HG03439 (cell line): ENCODE measurements around the gene ZRANB3.

Experiments
- ATAC-seq: cut with Tn5 transposase; IDR thresholded peaks from one replicate; pipeline ENCODE4 v1.9.1; 2021; ENCODE audit warnings: mild to moderate bottlenecking, moderate library complexity; ENCODE audit not compliant: unreplicated experiment

Gene ZRANB3

DNA sequence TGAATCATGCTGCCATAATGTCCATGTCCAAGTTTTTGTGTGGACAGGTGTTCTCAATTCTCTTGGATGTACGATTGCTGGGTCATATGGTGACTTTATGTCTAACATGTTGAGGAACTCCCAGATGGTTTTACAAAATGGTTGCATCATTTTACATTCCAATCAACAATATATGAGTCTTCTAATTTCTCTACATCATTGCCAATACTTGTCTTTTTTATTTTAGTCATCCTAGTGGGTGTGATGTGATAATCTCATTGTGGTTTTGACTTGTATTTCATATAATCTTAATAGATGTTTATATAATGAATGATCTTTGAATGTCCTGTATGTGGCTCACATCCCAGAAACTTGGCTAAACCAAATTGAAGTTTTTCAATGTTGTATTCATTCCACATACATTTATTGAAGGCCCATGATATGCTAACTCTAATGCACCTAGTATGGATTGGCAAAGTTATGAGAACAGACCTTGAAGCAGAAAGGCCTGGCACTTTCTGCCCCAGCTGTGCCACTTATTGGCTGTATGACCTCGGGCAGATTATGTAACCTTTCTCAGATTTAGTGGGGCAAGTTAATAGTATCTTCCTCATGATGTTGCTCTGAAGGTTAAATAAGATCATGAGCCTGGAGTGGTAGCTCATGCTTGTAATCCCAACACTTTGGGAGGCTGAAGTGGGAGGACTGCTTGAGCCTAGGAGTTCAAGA is 273.5 kb downstream of the ZRANB3 start:
- ATAC-seq = no peak

DNA sequence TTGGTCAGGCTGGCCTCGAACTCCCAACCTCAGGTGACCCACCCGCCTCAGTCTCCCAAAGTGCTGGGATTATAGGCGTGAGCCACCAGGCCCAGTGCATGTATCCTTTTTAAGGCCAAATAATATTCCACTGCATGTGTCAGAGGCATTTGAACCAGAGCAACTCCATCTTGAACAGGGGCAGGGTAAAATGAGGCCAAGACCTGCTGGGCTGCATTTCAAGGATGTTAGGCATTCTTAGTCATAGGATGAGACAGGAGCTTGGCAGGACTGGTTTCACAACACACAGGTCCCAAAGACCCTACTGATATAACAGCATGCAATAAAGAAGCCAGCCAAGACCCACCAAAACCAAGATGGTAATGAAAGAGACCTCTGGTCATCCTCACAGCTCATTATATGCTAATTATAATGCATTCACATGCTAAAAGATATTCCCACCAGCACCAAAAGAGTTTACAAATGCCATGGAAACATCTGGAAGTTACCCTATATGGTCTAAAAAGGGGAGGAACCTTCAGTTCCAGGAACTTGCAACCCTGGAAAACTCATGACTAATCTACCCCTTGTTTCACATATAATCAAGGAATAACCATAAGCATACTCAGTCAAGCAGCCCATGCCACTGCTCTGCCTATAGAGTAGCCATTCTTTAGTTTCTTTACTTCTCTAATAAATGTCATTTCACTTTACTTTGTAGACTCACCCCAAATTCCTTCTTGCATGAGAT is 274.3 kb downstream of the ZRANB3 start:
- ATAC-seq = no peak

DNA sequence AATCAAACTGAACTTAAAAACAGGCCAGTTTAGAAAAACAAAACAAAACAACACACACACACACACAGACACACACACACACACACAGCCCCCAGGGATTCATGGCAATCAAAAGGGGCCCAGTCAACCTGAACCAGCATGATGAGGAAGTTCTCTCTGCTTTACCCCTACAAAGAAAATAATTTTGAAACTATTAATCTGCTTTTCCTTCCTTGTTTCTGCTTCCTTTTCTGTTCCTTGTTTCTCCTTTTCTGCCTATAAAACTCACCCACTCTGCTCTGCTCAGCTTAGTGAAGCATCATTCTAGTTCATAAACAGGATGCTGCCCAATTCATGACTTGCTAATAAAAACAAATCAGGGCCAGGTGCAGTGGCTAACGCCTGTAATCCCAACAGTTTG is 275.8 kb downstream of the ZRANB3 start:
- no peak for ATAC-seq

GRCh38 chr2:135252805-135253458 is 278.1 kb downstream of the ZRANB3 start:
- no peak for ATAC-seq

DNA sequence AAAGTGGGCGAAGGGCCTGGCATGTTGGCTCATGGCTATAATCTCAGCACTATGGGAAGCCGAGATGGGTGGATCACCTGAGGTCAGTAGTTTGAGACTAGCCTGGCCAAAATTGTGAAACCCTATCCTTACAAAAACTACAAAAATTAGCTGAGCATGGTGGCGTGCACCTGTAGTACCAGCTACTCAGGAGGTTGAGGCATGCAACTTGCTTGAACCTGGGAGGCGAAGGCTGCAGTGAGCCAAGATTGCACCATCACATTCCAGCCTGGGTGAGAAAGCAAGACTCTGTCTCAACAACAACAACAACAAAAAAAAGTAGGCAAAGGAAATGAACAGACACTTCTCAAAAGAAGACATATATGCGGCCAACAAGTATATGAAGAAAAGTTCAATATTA is 282.4 kb downstream of the ZRANB3 start:
- no peak for ATAC-seq

DNA sequence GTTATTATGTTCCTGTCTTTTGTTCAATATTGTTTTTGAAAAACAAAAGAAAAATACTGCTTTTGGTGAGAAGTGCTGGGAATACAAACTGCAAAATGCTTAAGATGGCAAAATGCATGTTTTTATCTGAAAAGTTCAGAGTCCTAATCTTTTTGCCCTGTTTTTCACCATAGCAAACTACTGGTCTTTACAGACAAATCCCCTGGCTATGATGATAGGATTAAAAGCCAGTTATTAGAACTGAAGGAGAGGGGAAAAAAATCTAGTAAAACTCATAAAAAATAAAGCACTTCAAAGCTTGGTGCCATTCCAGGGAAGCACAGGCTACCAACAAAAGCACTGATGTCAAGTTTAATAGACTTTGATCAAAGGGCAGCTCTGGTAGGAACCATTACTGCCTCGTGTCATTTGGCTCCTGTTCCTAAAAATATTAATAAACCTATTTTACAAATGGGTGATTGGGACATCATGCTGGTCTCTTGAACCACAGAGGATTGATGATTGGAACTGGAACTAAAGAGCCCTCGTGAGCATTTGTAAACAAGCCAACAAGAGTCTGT is 284.2 kb downstream of the ZRANB3 start:
- ATAC-seq = no peak

DNA sequence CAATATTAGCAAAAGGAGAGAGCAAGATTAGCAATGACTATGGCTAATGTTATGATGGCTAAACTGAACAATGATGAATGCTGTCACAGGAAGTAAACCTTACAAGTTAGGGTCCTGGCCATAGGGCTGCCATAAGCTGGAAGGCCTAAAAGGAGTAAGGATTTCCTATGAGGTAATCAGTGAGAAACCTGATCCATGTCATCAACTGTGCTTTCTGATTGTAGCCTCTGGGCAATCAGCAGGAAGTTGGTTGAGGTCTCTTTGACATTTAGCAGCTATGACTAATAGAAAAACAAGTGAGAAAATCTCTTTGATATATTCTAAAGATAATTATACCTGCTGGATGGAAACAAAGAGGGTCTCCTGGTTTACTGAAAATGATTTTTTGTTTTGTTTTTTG is 285.9 kb downstream of the ZRANB3 start:
- ATAC-seq = no peak

DNA sequence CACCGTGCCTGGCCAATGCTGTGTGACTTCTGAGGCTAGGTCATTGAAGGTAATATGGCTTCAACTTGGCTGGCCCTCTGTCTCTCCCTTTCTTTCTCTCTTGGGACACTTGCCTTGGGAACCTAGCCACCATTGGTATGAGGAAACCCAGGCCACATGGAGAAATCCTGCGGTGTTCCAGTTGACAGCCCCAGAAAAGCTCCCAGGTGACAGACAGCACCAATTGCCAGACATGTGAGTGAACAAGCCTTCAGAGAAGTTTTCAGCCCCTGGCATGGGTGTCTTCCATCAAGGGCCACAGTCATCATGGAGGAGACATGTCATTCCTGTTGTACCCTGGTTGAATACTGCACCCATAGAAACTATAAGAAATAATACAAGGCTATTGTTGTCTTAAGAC is 292.4 kb downstream of the ZRANB3 start:
- no peak for ATAC-seq

GRCh38 chr2:135230150-135230549 is 300.9 kb downstream of the ZRANB3 start:
- no peak for ATAC-seq

DNA sequence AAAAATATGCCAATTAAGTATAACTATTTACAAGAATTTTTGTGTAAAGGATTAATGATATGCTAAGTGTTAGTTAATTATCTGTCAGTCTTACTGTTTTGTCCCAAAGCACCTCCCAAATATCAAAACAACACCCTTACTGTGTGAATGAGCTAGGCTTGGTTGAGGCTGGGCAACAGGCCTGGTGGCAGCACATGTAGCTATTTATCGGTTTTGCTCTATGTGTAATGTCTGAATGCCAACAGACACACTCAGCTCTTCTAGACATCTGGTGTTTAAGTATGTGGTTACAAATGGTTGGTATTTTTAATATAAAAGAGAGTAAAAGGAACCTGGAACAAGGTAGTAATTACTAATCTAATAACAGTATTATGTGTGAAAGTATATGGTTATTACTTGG is 303.6 kb downstream of the ZRANB3 start:
- ATAC-seq = no peak

DNA sequence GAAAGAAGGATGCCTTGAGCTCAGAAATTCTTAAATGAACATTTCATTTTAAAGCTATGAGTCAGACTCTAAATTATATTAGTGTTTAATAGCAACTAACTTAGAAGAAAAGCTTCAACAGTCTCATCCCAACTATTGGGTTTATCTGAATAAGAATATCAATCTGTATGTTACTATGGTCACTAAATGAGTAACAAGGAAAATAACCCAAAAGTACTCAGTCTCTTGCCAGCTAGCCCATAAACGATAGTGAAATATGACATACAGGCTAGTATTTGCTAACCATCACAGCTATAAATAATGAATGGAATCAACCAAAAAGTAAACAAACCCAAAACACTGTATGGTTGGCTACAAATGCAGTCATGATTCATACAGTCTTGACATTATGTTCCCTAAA is 304.1 kb downstream of the ZRANB3 start:
- ATAC-seq = no peak

DNA sequence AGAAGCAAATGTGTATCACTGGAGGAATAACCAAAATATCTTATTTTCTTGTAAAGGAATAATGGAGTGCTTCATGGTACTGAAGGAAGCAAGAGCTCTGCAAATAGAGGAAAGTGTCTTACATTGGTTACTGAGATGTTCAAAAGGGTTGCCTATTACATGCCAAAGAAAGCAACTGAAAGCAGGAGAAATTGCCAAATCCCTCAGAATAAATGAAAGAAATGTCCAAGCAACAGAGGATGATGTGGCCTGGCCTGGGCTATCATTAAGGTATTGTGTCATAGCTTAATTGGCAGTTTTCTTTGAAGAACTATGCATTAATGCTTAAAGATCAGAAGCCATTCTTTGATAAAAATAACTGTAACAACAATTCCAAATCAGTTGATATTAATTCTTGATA is 305.2 kb downstream of the ZRANB3 start:
- no peak for ATAC-seq

DNA sequence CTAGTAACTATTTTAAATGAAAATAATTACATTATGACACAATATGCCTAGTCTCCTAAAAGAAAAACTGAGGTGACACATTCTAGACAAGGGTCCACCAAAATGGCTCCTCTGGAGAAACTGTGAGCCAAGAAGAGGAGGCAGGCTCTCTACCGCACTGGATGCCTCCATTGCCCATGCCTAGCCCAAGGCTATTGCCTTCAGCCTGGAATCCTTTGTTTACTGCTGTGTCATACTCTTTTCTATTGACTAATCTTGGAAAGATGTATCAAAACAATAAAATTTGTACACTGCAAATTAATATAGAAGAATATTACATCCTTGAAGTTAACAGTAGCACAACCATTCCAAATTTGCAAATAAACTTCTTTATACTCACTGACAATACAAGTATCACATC is 311.8 kb downstream of the ZRANB3 start:
- no peak for ATAC-seq

GRCh38 chr2:135218426-135218825 is 312.6 kb downstream of the ZRANB3 start:
- no peak for ATAC-seq

GRCh38 chr2:135212757-135213156 is 318.3 kb downstream of the ZRANB3 start:
- ATAC-seq = no peak

- ATAC-seq = no peak
These were observed 323.0 kb downstream of the ZRANB3 start for GRCh38 chr2:135208016-135208415.

DNA sequence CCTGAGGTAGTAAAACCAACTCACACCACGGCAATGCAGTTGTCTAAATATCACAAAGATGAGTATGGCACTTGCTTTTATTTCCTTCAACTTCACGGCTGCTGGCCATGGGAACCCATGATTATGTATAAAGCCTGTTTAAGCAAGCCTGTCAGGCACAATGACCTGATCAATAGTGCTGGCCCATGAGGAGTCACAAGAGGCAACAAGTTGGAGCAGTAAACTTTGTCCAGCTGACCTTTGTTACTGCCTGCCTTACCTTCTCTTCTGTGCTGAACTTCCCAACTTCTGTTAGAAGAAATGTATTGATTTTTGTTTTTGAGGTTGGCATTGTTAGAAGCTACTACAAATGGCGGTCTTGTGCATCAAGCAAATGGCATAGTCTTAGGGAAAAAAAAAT is 327.1 kb downstream of the ZRANB3 start:
- no peak for ATAC-seq

- no peak for ATAC-seq
These were observed 328.3 kb downstream of the ZRANB3 start for GRCh38 chr2:135202751-135203150.

DNA sequence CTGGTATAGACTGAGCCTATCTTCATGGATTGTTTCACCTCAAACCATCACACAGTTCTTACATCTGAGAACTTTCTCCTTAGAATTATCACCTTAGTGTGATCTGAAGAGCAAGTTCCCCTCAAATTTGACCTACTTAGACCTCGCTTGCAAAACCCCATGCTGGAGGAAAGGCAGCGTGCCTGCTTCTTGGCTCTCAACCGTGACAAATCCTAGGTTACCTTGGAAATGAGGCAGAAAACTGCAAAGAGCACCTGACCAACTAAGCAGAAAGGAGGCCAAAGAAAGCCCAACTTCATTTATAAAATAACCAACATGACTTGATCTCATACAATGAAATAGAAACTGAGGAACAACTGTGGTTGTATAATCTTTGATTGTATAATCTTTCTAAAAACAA is 332.5 kb downstream of the ZRANB3 start:
- ATAC-seq = no peak

GRCh38 chr2:135190799-135191198 is 340.2 kb downstream of the ZRANB3 start:
- ATAC-seq = no peak

DNA sequence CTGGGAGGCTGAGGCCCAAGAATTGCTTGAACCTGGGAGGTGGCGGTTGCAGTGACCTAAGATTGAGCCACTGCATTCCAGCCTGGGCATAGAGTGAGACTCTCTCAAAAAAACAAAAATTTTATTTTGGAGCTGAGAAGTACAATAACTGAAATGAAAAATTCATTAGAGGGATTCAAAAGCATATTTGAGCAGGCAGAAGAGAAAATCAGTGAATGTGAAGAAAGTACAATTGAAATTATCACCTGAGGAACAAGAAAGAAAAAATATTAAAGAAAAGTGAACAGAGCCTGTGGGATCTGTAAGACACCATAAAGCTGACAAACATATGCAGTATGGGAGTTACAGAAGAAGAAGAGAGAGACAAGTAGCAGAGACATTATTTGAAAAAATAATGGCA is 341.9 kb downstream of the ZRANB3 start:
- no peak for ATAC-seq

GRCh38 chr2:135187270-135187669 is 343.7 kb downstream of the ZRANB3 start:
- no peak for ATAC-seq
